Sigmoid colon (tissue), 7 donors: ENCODE measurements around the gene RSAD1. TPM values are rescaled to one million over a fixed set of nuclear protein-coding genes. Genes with fewer than 3 reads are reported as not detected.
A peak's percentile ranks its signal among the peaks of the same experiment; 100 is the strongest.

Experiments
- DNase-seq: peaks from one replicate; pipeline ENCODE4 v3.0.0-alpha.2; 2019
- H3K27ac ChIP-seq, 4 donors: fragments of 200-600 bp; sonication (generic); one replicate each; pipeline ENCODE4 v1.5.1; 2016 to 2019; ENCODE audit warnings: mild to moderate bottlenecking in 1 of 4
- H3K27me3 ChIP-seq, 3 donors: fragments of 200-600 bp; sonication (generic); one replicate each; pipeline ENCODE4 v1.5.1; 2019; ENCODE audit warnings: mild to moderate bottlenecking in 1 of 3
- H3K36me3 ChIP-seq, 4 donors: fragments of 200-600 bp; sonication (generic); one replicate each; pipeline ENCODE4 v1.5.1; 2016 to 2019
- H3K4me1 ChIP-seq, 4 donors: fragments of 200-600 bp; sonication (generic); one replicate each; pipeline ENCODE4 v1.5.1; 2017 to 2019
- H3K4me3 ChIP-seq, 4 donors: fragments of 200-600 bp; sonication (generic); one replicate each; pipeline ENCODE4 v1.5.1; 2017 to 2019; ENCODE audit warnings: mild to moderate bottlenecking in 2 of 4, moderate library complexity in 1 of 4
- H3K9me3 ChIP-seq, 4 donors: fragments of 200-600 bp in 3 of 4; sonication (generic) in 3 of 4; one replicate each; pipeline versions ENCODE4 v1.5.1 to v1.6.1; 2013 to 2019
- EP300 ChIP-seq, 4 donors: sonication (generic); formaldehyde crosslinking; IDR thresholded peaks; one replicate each; pipeline ENCODE4 v1.6.1; 2017; ENCODE audit warnings: antibody characterized with exemption in 4 of 4
- POLR2A ChIP-seq, 2 donors: fragments of 450-650 bp; IDR thresholded peaks; one replicate each; pipeline ENCODE4 v1.6.1; 2016; ENCODE audit warnings: antibody characterized with exemption in 2 of 2, mild to moderate bottlenecking in 2 of 2, moderate library complexity in 2 of 2
- POLR2AphosphoS5 ChIP-seq, 4 donors: sonication (generic); formaldehyde crosslinking; IDR thresholded peaks; one replicate each; pipeline ENCODE4 v1.6.1; 2017; ENCODE audit warnings: antibody characterized with exemption in 4 of 4
- WGBS, 2 donors: extraction: QIAGEN DNeasy Blood & Tissue Kit; methylation state at CpG; one replicate each; pipeline ENCODE4 v1.1.7; 2013; 5-methylcytosine and 5-hydroxymethylcytosine counted together
- intact Hi-C: fragments of 100-400 bp; cut with DNase I; formaldehyde crosslinking; loops from one replicate; pipeline ENCODE4 v1.15.1; 2023
- polyA plus RNA-seq, 3 donors: library from polyadenylated mRNA; stranded (reverse); fragments of 200-250 nt; gene quantifications; one replicate each; pipeline ENCODE4 v1.2.3, GENCODE V29; 2013
- total RNA-seq, 4 donors: library from RNA; depleted of rRNA; stranded (reverse); fragments of >200 nt; gene quantifications; one replicate each; pipeline ENCODE4 v1.1.0, GENCODE V29; 2016
- TF ChIP-seq, protein P1 (sequence below), 4 experiments: fragments of 450-650 bp in 3 of 4; fragments of 200-600 bp in 1 of 4; IDR thresholded peaks; one replicate each; pipeline ENCODE4 v1.5.1; 2016 to 2019; ENCODE audit warnings: antibody characterized with exemption in 4 of 4, mild to moderate bottlenecking in 3 of 4, moderate library complexity in 2 of 4
- donor health status: healthy with polysubstance abuse.
- donor health status: Bipolar disorder and iron deficiency.
- donor health status: healthy.

Gene RSAD1
- total and polyA plus RNA-seq, 7 donors = 18.6 to 33.6 (median 23.2) TPM

DNA sequence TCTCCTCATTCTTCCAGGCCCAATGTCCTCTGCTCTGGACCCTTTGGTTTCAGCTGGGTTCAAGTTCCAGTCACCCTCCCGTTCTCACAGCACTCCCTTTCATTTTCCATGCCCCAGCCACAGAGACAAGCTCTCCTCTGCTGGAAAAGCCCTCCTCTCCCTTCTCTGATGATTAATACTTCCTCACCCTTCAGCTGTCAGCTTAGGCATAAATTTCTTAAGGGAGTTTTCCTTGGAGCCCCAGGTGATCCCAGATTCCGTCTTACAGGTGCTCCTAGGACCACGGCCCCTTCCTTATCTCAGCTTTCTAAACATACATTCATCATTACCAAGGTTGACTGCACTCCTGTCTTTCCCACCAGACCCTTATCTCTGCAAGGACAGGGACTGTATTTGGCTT is 20.4 kb upstream of the RSAD1 start:
- no peaks in the 10 kb centered on the region for H3K36me3 ChIP-seq
- no peaks in the 10 kb centered on the region for H3K9me3 ChIP-seq
- no peaks in the 10 kb centered on the region for H3K4me1 ChIP-seq
- no peak overlapping the region for H3K27ac ChIP-seq
- intact Hi-C loops = no loop called here
- no peak overlapping the region for H3K4me3 ChIP-seq
- DNase-seq = no peak
- 63% methylated on average over 3 of the region's 3 CpGs for WGBS, 2 donors
- H3K27me3 ChIP-seq = no peaks in the 10 kb centered on the region
- TF ChIP-seq EP300 (IDR thresholded peaks at IDR 0.05) (no peak), POLR2AphosphoS5 (IDR thresholded peaks at IDR 0.05) (no peak), POLR2A (IDR thresholded peaks at IDR 0.05) (no peak)
- TF ChIP-seq, protein P1, sequence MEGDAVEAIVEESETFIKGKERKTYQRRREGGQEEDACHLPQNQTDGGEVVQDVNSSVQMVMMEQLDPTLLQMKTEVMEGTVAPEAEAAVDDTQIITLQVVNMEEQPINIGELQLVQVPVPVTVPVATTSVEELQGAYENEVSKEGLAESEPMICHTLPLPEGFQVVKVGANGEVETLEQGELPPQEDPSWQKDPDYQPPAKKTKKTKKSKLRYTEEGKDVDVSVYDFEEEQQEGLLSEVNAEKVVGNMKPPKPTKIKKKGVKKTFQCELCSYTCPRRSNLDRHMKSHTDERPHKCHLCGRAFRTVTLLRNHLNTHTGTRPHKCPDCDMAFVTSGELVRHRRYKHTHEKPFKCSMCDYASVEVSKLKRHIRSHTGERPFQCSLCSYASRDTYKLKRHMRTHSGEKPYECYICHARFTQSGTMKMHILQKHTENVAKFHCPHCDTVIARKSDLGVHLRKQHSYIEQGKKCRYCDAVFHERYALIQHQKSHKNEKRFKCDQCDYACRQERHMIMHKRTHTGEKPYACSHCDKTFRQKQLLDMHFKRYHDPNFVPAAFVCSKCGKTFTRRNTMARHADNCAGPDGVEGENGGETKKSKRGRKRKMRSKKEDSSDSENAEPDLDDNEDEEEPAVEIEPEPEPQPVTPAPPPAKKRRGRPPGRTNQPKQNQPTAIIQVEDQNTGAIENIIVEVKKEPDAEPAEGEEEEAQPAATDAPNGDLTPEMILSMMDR (IDR thresholded peaks at IDR 0.05) = no peak

DNA sequence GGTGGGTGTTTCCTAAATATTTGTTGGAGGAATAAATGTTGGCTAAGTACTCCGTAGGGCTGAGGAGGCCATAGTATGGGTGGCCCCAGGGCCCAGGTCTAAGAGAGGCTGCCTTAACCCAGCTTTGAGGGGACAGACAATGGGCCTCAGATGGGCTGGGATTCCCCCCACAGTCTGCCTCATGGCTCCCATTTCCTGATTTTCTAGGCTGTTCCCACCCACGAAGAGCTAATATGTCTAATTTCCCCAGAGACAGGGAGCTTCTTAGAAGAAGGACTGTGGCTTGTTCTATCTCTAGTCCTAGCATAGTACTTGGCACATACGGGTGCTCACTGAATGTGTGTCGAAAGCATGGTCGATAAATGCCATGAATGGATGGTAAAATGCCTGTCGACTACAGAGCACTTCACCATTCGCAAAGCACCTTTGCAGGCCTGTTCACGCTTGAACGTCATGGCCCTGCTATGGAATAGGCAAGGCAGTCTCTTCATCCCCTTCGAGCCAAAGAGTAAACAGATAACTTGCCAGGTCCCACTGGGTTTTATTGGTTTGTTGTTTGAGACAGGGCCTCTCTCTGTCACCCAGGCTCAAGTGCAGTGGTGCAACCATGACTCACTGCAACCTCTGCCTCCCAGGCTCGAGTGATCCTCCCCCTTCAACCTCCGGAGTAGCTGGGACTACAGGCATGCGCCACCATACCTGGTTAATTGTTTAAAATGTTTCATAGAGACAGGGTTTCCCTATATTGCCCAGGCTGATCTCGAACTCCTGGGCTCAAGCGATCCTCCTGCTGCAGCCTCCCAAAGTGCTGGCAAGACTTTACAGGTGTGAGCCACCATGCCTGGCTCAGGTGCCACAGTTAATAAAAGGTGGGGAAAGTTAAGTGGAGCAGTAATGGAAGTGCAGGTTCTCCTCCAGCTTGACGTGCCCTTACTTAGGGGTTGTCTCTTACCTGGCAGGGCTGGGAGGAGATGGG is 19.7 kb upstream of the RSAD1 start:
- H3K4me1 ChIP-seq = no peaks in the 10 kb centered on the region
- no peaks in the 10 kb centered on the region for H3K27me3 ChIP-seq
- no peaks in the 10 kb centered on the region for H3K36me3 ChIP-seq
- no peak overlapping the region for H3K4me3 ChIP-seq
- DNase-seq = no peak
- TF ChIP-seq EP300 (IDR thresholded peaks at IDR 0.05) (no peak), POLR2AphosphoS5 (IDR thresholded peaks at IDR 0.05) (no peak), POLR2A (IDR thresholded peaks at IDR 0.05) (no peak)
- TF ChIP-seq, protein P1 (IDR thresholded peaks at IDR 0.05) = no peak
- no peaks in the 10 kb centered on the region for H3K9me3 ChIP-seq
- H3K27ac ChIP-seq = no peak overlapping the region
- WGBS, 2 donors = 67 to 80% methylated on average over 16 of the region's 16 CpGs
- intact Hi-C loops = no loop called here

DNA sequence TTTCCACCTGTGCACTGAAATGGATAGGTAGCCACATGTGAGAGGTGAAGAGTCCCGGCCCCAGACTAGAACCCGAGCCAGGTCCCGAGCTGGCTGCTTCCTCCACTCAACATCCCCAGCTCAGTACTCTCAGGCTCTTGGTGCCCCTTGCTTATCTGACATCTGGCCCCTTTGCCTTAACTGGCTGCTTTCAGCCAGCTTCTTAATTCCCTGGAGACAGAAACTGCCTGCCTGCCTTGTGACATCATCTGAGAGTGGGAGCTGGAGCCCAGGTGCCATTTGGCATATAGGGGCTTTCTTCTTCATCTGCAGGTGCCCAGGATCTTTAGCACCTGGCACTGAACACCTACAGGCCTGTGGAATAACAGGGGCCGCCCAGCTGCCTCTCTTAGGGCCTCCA is 18.9 kb upstream of the RSAD1 start:
- Histone ChIP-seq H3K27me3 (no peaks in the 10 kb centered on the region), H3K4me1 (no peaks in the 10 kb centered on the region), H3K27ac (no peak overlapping the region), H3K36me3 (no peaks in the 10 kb centered on the region), H3K9me3 (no peaks in the 10 kb centered on the region), H3K4me3 (no peak overlapping the region)
- intact Hi-C loops = no loop called here
- no peak for TF ChIP-seq EP300 (IDR thresholded peaks at IDR 0.05)
- TF ChIP-seq POLR2AphosphoS5 (IDR thresholded peaks at IDR 0.05) = no peak
- TF ChIP-seq, protein P1 (IDR thresholded peaks at IDR 0.05) = no peak
- TF ChIP-seq POLR2A (IDR thresholded peaks at IDR 0.05) = no peak
- DNase-seq = peak; percentile 56
- WGBS, 2 donors = 92 to 97% methylated on average over 4 of the region's 4 CpGs

DNA sequence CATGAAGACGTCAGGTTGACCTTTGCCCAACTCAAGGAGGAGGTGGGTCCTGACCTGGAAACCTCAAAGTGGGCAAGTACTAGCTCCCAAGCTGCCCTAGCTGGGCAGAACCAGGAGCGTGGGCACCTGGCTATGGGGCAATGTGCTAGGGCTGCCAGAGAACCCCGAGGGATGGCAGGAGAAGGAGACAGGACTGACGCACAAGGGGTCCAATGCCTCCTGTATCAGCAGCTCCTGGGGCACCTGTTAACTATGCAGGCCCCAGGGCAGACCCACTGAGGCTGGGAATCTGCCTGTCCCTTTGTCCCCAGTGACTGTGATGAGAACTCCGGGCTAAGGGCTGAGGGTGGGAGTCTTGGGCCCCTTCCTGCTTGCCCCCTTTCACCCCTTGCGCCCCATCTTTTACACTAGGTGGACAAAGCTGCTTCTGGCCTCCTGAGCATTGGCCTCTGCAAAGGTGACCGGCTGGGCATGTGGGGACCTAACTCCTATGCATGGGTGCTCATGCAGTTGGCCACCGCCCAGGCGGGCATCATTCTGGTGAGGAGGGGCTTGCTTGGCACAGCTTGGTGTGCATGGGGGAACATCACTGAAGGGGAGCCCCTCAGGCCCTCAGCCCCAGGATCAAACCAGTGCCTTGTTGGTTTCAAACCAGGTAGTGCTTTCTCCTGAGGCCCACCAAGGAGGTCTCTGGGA is 17.7 kb upstream of the RSAD1 start:
- TF ChIP-seq POLR2AphosphoS5 (IDR thresholded peaks at IDR 0.05) = no peak
- no peak for TF ChIP-seq POLR2A (IDR thresholded peaks at IDR 0.05)
- no peak for TF ChIP-seq EP300 (IDR thresholded peaks at IDR 0.05)
- TF ChIP-seq, protein P1 (IDR thresholded peaks at IDR 0.05) = no peak
- Histone ChIP-seq H3K4me1 (no peaks in the 10 kb centered on the region), H3K4me3 (no peak overlapping the region), H3K27ac (no peak overlapping the region), H3K9me3 (no peaks in the 10 kb centered on the region), H3K27me3 (no peaks in the 10 kb centered on the region), H3K36me3 (no peaks in the 10 kb centered on the region)
- WGBS, 2 donors = 92 to 95% methylated on average over 9 of the region's 9 CpGs
- peak; percentile 49 for DNase-seq
- intact Hi-C loops = no loop called here
